ENCODE data around the gene DLGAP4.

DLGAP4 gene, protein sequence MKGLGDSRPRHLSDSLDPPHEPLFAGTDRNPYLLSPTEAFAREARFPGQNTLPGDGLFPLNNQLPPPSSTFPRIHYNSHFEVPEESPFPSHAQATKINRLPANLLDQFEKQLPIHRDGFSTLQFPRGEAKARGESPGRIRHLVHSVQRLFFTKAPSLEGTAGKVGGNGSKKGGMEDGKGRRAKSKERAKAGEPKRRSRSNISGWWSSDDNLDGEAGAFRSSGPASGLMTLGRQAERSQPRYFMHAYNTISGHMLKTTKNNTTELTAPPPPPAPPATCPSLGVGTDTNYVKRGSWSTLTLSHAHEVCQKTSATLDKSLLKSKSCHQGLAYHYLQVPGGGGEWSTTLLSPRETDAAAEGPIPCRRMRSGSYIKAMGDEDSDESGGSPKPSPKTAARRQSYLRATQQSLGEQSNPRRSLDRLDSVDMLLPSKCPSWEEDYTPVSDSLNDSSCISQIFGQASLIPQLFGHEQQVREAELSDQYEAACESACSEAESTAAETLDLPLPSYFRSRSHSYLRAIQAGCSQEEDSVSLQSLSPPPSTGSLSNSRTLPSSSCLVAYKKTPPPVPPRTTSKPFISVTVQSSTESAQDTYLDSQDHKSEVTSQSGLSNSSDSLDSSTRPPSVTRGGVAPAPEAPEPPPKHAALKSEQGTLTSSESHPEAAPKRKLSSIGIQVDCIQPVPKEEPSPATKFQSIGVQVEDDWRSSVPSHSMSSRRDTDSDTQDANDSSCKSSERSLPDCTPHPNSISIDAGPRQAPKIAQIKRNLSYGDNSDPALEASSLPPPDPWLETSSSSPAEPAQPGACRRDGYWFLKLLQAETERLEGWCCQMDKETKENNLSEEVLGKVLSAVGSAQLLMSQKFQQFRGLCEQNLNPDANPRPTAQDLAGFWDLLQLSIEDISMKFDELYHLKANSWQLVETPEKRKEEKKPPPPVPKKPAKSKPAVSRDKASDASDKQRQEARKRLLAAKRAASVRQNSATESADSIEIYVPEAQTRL

DNA sequence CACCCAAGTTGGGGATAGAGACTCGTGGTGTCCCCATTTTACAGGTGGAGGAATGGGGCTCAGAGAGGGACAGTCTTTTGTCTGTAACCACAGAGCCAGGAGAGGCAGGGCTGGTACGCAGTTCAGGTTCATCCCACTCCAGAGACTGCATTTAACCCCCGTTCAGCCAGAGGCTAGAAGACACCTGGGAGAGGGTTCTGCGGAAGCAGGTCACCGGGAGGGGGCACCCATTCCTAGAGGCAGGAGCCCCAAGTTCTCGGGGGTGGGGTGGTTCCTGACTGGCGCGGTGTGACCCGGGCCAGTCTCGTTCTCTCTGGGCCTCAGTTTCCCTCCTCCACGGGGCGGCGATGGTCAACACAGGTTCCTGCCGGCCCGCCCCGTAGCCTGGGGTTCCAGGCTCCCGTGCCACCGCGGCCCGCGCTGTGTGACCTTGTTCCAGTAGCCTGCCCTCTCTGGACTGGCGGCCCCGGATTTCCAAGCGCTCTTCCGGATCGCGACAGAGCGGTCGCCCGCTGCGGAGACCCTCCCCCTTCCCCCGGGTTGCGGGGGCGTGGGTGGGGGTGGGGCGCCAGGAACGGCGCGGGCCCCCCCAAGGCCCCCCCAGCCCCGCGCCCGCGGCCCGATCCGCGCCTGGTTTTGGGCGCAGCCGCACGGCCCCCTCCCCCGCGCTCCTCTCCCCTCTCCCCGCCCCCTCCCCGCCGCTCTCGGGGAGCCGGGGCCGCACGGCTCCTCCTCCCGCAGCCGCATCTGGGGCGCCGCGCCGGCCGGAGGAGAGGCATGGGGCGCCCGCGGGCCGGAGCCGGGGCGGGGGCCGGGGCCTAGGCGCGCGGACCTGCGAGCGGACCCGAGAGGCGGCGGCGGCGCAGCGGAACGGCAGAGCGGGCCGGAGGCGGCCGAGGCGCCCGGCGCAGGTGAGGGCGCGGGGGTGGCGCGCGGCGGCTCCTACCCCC, at the start of gene DLGAP4:
TSS of gene DLGAP4 (plus strand) at position 738 of the 950 bp plus-strand sequence. CDS start 125,379 bp downstream, outside the sequence.
- no peak for DNase-seq

DNA sequence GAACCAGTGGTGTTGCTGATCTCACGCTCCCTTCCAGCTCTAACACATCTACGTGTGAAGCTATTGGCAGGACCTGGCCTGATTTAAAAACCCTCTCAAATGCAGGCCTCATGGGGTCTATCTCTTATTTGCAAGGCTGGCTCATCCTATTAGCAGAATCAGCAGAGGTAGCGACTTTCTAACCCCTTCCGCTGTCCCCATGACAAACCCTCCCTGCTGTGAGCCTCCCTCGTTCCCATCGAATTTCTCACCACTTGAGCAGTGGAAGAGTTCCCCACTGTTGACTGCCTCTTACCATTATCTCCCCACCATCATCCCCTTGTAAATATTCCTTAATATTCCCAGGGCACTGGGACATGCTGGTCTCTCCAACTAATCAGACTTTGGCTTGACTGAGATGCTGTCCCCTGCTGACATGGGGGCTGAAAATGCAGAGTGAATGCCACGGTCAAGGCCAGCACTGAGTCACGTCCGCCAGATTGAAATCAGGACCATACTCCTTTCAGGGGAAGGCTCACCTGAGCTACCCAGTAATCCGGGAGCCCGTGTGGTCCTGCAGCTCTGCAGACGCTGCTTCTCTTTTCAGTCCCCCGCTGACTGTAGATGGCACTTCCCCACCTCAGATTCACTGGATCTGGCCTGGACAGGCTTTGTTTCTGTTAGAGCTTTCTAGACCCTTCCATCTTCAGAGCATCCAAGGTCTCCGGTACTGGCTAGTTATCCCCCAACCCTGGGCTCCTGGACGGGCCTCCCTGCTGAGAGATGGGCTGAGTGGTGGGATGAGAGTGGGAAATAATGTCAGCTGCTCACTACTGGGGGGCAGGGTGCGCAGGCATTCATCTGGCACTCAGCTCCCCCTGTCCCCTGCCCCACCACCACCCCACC, 46.7 kb upstream of the DLGAP4 start:
- no peak for DNase-seq

DNA sequence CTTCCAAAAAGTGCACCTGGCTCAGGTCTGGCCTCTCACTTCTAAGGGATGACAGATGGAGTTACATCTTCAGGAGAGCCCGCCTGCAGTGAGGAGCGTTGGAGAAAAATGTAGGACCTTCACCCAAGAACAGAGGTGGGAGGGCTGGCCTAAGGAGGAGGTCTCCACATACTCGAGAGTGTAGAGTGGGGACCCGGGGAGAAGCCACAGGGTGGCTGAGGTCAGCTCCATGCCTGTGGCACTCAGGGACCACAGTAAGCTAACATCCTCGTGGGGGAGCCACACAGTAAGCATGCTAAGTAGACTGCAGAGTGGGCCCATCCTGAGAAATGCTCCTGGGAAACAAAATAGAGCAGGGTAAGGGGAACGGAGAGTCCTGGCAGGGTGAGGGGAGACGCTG, 45.8 kb upstream of the DLGAP4 start:
- no peak for DNase-seq

DNA sequence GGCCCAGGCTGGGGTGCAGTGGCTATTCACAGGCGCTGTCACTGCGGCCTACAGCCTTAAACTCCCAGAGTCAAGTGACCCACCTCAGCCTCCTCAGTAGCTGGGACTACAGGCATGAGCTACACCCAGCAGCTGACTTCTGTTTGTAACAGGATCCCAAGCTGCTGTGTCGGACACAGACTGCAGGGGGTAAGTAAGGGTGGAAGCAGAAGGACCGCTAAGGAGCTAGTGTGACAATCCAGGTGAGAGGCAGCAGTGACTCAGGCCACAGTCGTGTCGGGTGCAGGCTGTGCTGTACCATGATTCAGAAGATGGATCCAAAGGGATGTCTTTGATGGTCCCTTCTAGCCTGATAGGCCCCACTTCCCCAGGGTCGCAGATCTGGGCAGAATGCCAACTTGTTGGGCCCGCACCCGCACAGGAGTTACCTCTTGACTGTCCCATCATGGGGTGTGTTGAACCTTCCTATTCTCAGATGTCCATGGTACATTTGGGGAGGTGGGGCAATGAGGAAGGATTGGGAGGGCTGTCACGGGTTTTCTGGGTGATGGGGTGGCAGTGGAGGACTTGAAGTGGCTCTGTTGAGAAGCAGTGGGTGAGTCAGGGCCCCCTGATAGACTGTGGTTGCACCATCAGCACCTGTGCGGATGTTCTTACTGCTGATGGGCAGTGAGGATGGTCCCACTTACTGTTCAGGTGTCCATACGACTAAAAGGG, 44.6 kb upstream of the DLGAP4 start:
- DNase-seq = no peak

DNA sequence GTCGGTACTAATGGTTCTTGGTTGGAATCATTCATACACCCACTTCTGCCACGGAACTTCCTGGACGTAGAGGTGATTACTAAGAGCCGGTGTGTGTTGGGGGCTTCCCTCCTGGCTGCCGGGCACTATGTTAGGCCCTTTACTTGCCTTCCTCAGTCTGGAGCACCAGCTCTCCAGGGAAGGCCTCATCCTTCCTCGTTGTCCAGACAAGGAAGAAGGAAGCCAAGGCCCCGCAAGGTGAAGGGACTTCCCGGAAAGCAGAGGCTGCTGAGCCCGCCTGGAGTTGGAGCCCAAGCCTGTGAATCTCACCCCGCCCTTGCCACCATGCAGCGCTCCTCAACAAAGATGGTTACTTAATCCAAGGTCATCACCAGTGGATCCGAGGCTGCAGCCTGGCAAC, 43.7 kb upstream of the DLGAP4 start:
- DNase-seq = no peak

DNA sequence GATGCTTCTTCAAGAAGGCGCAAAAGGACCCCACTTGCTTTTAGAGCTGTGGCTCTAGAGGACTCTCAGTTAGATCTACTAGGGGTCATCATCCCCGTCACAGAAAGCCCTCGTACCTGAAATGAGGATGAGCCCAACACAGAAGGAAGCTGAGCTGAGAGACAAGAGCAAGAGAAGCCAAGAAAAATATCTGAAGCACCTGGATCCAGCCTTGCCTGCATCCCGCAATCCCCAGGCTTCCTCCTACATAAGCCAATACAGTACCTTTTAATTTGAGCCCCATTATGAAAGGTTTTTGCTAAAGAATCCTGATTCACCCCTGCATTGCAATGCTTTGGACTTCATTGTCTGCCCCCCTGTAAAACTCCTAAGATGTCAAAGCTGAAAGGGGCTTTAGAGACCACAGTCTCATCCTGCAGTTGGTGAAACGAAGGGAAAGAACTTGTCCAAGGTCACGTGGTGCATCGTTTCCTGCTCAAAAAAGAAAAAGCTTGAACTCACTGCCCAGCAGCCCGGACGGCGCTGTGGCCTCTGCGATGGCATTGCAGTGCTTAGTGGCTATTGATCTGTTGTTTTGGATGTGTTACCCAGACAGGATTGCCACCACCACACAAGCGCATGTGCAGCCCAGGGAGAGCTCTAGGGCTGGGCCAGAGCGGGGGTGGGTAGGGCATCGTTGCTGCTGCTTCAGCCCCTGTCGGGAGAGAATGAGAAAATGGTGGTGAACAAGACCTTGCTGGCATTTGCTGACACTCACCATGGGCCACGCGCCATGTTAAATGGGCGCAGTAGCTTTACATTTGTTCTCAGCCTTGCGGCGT, 41.5 kb upstream of the DLGAP4 start:
- no peak for DNase-seq

DNA sequence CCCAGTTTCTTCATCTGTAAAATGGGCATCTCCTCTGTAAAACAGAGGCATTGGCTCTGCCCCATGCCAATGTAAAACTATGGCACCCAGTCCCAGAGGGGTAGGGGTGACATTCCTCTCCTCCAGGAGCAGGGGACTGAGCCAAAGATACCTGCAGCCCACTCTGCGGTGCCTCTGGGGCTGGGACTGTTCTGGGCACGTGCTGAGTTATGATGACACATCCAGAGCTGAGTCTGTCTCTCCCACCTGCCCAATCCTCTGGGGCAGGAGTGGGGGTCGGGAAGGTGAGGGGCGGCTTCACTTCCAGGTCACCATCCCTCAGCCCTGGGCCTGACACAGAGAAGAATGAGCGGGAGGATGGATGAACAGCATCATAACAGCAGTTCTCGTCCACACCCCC, 40.0 kb upstream of the DLGAP4 start:
- no peak for DNase-seq

DNA sequence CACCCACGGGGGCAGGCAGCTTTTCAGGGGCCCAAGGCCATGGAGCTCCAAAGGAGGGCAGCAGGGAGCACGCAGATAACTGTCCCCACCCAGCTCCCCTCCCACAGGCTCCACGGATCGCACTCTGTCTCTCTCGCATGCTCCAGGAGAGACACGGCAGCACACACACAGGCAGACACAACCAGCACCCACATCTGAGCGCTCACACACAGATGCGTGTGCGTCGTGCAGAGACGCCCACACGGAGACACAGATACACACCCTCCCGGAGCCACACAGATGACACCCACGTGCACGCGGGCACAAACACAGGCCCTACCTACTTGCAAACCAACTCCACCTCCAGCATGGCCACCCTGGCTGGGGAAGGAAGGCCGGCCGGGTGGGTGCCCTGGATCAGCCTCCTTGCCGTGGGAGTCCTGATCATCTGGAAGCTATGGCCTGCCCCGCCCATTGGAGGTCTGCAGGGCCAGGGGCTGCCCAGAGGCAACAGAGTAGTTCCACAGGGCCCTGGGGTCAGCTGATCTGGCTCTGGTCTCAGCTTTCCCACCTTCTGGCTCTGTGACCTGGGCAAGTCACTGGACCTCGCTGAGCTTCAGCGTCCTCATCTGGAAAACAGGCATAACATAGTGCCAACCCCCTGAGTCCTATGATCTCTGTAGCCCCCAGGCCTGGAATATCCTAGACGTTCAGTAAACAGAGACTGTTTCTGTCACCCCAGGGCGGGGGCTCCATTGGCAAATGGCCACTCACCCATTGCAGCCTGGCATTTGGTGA, 38.3 kb upstream of the DLGAP4 start:
- DNase-seq = no peak

DNA sequence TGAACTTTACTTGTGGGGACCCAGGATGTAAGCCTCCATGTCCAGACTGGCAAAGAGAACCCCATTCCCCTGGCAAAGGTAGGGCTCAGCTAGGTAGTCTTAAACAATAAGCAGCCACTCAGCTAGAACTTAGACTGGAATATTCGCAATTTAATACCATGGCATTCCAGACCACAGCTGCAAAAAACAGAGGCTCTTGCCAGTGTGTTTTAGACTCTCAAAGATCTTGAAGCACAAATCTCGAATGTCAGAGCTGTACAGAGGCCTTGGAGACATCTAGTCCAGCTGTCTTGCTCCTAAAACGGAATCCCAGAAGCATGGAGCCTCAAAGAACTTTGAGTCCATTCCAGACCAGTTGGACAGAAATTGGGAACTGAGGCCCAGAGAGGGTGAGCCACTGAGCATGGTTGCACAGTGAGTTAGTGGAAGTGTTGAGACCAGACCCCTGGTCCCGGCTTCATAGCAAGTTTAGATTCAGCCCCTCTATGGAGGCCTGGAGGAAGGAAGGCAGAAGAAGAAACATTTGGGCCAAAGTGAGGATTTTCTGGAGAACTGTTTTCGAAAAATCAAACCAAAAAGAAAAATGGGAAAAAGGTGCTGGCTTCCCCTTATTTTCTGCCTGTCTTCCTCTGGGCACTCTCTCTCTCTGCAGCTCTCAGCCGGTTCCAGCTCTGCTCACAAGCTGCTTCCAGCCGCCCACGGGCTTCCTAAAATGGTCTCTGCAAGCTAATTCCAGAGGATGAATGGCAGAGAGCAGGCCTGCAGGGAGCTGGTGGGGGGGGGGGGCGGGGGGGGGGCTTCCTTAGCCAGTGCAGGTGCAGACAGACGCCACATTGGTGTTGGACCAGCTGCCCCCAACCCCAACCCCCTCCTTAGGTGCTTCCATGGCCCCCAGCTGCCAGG, 37.4 kb upstream of the DLGAP4 start:
- no peak for DNase-seq

DNA sequence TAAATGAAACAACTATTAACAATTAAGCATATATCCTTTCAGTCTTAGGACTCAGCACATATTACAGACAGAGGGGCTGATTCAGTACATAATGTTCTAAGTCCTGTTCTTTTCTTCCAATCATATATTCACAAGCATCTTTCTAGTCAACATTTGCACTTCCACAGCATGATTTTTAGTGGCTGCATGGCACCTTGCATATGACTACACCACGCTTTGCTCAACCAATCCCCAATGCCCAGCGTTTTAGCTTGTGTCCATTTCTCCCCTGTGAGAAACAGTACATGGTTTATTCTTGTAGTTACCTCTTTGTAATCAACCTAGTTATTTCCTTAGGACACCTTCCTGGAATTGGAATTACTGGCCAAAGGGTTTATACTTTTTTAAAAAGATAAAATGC, 36.6 kb upstream of the DLGAP4 start:
- DNase-seq = no peak

DNA sequence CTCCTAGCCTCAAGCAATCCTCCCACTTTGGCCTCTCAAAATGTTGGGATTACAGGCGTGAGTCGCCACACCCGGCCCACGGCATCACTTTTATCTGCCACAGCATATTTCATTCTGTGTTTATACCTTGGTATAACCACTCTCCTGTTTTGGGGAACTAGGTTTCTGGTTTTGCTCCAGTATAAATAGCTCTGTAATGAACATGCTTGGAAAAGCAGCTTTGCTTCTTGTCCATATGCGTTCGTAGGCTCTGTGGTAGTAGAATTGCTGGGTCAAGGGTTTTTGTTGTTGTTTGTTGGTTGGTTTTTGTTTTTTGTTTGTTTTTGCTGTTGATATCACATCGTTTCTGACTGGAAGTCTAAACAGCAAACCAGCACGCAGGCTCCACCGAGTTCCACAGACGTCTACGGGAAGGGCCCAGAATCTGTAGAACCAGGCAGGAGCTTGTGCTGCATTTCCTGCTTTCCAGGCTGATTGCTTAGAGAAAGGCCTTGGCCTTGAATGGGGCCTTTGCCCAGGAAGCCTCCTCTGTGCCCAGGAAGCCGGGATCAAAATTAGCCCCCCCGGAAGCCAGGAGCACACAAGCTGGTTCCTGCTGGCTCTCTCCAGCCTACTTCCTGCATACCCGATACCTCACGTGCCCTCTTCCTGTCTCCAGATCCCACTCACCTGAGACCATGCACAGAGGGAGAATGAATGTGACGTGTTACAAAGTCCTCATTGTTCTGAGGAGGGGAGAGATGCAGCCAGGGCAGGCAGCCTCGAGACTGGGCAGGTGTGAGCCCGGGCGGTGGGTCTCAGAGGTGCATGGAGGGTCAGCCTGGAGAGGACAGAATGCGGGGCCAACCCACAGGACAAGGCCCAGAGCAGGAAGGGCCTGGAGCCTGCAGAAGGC, 35.1 kb upstream of the DLGAP4 start:
- no peak for DNase-seq

DNA sequence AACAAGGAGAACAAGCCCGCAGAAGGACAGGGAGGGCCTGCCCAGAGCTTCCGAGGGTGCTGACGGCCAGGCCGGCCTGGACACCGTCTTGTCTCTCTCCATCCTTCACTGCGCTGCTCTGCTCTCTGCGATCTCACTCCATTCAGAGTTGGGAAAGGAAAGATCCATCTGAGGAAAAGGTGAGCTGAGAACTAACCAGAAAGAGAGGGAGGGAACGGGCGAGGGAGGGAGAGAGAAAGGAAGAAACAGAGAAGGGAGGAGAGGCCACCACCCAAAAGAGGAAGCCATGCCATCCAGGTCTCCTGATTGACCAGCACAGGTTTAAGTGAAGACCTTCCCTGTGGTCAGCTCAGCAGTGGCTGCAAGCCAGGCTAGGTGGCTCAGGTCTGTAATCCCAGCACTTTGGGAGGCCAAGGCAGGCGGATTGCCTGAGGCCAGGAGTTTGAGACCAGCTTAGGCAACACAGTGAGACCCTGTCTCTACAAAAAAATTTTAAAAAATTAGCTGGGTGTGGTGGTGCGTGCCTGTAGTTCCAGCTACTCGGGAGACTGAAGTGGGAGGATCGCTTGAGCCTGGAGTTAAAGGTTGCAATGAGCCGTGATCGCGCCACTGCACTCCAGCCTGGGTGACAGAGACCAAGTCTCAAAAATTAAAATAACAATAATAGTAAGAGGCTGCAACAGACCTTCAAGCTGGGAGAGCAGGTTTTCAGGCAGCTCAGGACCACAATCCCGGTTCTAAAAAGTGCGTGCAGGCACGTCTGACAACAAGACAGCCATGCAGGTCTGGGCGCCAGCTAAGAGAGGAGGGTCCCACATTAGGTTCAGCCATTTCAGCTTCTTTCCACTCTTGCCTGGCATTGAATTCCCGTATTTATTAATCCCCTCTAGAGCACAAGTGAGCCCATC, 34.2 kb upstream of the DLGAP4 start:
- no peak for DNase-seq

DNA sequence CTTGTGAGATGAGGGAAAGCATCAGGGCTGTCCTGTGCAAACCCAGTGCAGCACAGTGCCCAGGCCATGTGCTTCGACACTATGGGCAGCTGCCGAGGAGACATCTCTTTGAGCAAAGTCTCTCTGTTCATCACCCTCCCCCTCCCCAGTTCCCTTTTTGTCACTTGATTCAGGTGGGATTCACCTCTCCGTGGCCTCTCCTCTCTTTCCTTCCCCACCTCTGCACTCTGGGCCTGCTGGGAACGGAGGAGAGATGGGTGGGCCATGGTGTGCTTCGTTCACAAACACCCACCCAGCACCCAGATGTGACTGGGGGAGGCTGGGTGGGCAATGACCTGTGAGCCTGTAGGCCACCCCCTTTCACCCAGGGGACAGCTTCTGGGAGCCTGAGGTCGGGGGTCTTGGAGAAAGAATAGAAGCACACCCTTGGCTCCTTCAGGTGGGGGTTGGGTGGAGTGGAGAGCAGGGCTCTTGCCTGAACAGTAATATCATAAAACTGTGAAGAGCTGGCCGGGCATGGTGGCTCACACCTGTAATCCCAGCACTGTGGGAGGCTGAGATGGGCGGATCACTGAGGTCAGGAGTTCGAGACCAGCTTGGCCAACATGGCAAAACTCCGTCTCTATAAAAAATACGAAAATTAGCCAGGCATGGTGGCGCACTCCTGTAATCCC, 33.5 kb upstream of the DLGAP4 start:
- DNase-seq = no peak

DNA sequence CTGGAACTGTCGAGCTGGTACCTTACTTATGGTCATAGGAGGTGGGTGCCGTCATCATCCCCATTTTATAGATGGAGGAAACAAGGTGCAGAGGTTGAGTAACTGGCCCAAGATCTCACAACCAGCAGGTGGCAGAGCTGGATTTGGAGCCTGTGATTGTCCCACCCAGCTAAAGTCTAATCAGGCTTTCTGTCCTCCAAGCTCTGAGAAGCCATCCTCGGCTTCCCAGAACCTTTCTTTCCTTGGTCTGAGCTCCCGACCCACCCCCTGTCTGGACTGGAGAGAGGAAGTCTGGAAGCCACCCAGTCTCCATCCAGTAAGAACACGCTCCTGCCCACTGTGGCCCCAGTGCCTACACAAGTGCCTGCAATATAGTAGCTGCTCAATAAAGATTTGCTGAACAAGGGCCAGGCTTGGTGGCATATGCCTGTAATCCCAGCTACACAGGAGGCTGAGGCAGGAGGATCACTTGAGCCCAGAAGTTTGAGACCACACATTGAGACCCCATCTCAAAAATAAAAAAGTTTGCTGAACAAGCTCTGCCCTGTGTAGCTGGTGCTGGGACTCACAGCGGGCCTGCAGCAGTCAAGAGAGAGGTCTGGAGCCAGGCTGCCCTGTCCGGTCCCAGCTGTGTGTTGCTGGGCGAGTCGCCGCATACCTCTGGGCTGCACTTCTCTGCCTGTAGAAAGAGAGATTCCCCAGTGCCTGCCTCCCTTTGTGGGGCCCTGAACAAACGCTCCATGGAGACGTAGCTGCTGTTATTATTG, 32.5 kb upstream of the DLGAP4 start:
- DNase-seq = no peak
